Hypothalamus (tissue), 51 donors: ENCODE data around the gene VEGFA.
A peak's percentile ranks its signal among the peaks of the same experiment; 100 is the strongest.

Experiments
- DNase-seq, 51 donors: peaks; one replicate each; lab custom pipeline; 2025; lab: John Stamatoyannopoulos, UW

Gene VEGFA

DNA sequence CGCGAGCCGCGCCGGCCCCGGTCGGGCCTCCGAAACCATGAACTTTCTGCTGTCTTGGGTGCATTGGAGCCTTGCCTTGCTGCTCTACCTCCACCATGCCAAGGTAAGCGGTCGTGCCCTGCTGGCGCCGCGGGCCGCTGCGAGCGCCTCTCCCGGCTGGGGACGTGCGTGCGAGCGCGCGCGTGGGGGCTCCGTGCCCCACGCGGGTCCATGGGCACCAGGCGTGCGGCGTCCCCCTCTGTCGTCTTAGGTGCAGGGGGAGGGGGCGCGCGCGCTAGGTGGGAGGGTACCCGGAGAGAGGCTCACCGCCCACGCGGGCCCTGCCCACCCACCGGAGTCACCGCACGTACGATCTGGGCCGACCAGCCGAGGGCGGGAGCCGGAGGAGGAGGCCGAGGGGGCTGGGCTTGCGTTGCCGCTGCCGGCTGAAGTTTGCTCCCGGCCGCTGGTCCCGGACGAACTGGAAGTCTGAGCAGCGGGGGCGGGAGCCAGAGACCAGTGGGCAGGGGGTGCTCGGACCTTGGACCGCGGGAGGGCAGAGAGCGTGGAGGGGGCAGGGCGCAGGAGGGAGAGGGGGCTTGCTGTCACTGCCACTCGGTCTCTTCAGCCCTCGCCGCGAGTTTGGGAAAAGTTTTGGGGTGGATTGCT lies 1.3 kb downstream of the VEGFA start:
- peak in 31 of 51 donors; percentile 26 to 83 (median 47) for DNase-seq

DNA sequence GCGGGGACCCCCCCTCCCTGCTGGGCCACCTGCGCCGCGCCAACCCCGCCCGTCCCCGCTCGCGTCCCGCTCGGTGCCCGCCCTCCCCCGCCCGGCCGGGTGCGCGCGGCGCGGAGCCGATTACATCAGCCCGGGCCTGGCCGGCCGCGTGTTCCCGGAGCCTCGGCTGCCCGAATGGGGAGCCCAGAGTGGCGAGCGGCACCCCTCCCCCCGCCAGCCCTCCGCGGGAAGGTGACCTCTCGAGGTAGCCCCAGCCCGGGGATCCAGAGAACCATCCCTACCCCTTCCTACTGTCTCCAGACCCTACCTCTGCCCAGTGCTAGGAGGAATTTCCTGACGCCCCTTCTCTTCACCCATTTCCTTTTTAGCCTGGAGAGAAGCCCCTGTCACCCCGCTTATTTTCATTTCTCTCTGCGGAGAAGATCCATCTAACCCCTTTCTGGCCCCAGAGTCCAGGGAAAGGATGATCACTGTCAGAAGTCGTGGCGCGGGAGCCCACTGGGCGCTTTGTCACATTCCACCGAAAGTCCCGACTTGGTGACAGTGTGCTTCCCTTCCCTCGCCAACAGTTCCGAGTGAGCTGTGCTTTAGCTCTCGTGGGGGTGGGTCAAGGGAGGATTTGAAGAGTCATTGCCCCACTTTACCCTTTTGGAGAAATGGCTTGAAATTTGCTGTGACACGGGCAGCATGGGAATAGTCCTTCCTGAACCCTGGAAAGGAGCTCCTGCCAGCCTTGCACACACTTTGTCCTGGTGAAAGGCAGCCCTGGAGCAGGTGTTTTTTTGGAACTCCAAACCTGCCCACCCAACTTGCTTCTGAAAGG lies 2.1 kb downstream of the VEGFA start:
- DNase-seq, result peak in 39 of 51 donors; percentile 22 to 83 (median 57)

DNA sequence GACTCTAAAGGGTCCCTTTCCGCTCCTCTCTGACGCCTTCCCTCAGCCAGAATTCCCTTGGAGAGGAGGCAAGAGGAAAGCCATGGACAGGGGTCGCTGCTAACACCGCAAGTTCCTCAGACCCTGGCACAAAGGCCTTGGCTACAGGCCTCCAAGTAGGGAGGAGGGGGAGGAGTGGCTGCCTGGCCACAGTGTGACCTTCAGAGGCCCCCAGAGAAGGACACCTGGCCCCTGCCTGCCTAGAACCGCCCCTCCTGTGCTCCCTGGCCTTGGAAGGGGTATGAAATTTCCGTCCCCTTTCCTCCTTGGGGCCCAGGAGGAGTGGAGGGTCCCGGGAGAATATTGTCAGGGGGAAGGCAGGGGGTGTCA lies 2.7 kb downstream of the VEGFA start:
- peak in 19 of 51 donors; percentile 9 to 48 (median 29) for DNase-seq

DNA sequence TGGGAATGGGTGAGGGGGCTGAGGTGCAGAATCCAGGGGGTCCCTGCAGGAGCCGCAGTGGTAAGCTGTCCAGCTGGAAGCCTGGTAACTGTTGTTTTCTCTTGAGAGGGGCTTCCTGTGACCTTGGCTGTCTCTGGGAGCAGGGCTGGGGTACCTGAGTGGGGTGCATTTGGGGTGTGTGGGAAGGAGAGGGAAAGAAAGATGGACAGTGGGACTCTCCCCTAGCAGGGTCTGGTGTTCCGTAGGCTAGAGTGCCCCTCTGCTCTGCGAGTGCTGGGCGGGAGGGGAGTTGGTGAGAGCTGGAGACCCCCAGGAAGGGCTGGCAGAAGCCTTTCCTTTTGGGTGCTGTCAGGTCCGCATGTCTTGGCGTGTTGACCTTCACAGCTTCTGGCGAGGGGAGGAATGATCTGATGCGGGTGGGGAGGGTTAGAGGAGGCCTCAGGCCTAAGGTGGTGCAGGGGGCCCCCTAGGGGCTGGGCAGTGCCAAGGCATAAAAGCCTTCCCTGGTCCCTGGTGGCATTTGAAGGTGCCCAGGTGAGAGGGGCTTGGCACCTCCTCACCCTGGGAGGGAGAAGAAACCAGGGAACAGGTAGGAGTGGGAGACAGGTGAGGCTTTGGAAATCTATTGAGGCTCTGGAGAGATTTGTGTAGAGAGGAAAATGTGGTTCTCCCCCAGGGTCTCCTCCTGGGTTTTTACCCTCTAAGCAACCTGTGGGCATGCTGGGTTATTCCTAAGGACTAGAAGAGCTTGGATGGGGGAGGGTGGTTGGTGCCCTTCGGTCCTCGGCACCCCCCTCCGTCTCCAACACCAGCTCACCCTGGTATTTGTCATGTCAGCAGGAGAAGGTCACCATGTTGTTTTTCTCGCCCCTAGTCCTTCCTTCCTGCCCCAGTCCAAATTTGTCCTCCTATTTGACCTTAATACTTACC lies 3.3 kb downstream of the VEGFA start:
- DNase-seq, result peak in 7 of 51 donors; percentile 10 to 37 (median 12)

DNA sequence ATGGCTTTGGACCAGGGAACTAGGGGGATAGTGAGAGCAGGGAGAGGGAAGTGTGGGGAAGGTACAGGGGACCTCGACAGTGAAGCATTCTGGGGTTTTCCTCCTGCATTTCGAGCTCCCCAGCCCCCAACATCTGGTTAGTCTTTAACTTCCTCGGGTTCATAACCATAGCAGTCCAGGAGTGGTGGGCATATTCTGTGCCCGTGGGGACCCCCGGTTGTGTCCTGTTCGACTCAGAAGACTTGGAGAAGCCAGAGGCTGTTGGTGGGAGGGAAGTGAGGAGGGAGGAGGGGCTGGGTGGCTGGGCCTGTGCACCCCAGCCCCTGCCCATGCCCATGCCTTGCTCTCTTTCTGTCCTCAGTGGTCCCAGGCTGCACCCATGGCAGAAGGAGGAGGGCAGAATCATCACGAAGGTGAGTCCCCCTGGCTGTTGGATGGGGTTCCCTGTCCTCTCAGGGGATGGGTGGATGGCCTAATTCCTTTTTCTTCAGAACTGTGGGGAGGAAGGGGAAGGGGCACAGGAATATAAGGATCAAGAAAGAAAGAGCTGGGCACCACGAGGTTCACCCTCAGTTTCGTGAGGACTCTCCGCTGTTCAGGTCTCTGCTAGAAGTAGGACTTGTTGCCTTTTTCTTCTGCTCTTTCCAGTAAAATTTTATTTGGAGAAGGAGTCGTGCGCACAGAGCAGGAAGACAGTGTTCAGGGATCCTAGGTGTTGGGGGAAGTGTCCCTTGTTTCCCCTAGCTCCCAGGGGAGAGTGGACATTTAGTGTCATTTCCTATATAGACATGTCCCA lies 4.2 kb downstream of the VEGFA start:
- no peak for DNase-seq

DNA sequence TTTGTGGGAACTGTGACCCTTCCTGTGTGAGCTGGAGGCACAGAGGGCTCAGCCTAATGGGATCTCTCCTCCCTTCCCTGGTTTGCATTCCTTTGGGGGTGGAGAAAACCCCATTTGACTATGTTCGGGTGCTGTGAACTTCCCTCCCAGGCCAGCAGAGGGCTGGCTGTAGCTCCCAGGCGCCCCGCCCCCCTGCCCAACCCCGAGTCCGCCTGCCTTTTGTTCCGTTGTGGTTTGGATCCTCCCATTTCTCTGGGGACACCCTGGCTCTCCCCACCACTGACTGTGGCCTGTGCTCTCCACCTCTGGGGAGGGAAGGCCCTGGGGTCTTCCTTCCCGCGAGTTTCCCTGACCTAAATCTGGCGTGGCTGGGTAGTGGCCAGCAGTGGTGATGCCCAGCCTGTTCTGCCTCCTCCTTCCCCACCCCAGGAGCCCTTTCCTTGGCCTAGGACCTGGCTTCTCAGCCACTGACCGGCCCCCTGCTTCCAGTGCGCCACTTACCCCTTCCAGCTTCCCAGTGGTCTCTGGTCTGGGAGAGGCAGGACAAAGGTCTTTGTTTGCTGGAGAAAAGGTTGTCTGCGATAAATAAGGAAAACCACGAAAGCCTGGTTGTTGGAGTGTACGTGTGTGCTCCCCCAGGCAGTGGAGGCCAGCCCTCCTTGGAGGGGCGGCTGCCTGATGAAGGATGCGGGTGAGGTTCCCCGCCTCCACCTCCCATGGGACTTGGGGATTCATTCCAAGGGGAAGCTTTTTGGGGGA lies 4.9 kb downstream of the VEGFA start:
- peak in 40 of 51 donors; percentile 7 to 69 (median 36) for DNase-seq

DNA sequence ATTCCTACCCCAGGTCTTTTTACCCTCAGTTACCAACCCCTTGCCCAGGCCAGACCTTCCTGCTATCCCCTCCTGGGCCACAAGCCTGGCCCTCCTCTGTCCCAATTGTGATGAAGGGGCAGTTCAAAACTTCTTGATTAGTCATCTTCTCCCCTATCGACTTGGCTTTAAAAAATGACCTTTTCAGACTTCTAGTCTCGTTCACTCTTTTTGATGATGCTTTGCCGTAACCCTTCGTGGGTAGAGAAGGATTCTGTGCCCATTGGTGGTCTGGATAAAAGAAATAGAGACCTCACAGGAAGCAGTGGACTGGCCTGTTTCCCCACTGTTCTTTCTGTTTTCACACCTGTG lies 5.5 kb downstream of the VEGFA start:
- DNase-seq, result no peak

DNA sequence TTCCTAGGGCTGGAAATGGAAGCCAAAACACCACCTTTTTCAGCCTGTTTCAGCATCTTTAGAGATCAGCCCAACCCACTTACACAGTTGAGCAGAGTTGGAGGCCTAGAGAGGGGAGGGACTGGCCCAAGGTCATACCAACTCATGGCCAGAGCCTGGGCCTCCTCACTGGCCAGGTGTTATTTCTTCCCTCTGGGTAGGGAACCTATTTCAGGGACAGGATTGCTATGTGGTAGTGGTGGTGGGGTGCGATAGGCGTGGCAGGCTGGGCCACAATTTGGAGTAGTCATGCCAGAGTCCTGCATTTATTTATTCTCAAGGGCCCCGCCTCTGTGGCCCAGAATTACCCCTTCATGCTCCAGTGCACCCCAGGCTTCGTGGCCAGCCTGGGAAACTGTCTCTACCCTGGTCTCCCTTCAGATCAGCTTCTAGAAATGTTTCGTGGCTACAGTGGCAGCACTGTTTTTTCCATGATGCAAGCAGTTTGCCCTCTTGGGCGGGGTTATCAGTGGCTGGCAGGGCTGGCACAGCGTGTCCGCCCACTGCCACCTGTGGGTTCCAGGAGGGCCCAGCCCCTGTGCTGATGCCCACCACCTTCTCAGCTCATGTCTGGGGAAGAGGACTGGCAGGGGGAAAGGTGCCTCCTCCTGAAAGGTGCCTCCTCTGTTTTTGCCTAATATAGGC lies 6.2 kb downstream of the VEGFA start:
- DNase-seq, result no peak

DNA sequence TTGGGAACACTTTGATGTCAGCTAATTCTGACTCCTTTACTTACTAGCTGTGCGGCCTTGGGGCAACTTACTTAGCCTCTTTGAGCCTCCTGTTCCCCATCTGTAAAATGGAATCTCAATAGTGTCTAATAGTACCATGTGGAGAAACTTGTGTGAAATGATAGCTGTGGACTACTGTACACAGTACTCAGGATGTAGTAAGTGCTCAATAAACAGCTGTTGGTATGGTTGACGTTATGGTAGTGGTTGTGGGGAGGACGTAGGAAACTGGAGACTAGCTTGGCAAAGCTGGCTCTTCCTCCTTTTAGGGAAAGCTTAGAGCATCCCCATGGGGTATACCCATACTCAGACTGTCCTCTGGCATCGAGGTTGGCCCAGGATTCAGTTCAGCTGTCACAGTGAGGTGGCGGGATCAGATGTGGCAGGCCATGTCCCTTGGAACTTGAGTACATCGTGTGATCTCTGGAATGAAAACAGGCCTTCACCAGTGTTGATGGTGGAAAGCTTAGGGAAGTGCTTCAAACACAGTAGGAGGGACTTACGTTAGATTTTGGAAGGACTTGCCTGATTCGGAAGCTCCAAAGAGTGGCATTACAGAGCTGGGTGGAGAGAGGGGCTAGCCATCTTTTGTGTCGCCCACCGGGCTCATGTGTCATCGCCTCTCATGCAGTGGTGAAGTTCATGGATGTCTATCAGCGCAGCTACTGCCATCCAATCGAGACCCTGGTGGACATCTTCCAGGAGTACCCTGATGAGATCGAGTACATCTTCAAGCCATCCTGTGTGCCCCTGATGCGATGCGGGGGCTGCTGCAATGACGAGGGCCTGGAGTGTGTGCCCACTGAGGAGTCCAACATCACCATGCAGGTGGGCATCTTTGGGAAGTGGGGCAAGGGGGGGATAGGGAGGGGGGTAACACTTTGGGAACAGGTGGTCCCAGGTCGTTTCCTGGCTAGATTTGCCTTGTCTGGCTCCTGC lies 7.1 kb downstream of the VEGFA start:
- peak in 1 of 51 donors; percentile 100 for DNase-seq

DNA sequence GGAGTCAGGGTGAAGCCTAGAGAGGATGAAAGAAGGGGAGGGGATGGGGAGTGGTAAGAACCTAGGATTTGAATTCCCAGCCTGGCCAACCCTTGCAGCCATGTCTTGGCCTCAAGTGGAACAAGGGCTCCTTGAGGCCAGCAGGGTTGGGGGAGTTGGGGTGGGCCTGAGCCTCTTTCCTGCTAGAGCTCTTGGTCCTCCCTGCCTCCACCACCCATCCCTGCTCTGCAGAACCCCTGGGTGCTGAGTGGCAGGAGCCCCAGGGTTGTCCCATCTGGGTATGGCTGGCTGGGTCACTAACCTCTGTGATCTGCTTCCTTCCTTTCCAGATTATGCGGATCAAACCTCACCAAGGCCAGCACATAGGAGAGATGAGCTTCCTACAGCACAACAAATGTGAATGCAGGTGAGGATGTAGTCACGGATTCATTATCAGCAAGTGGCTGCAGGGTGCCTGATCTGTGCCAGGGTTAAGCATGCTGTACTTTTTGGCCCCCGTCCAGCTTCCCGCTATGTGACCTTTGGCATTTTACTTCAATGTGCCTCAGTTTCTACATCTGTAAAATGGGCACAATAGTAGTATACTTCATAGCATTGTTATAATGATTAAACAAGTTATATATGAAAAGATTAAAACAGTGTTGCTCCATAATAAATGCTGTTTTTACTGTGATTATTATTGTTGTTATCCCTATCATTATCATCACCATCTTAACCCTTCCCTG lies 8.3 kb downstream of the VEGFA start:
- DNase-seq, result peak in 1 of 51 donors; percentile 20

DNA sequence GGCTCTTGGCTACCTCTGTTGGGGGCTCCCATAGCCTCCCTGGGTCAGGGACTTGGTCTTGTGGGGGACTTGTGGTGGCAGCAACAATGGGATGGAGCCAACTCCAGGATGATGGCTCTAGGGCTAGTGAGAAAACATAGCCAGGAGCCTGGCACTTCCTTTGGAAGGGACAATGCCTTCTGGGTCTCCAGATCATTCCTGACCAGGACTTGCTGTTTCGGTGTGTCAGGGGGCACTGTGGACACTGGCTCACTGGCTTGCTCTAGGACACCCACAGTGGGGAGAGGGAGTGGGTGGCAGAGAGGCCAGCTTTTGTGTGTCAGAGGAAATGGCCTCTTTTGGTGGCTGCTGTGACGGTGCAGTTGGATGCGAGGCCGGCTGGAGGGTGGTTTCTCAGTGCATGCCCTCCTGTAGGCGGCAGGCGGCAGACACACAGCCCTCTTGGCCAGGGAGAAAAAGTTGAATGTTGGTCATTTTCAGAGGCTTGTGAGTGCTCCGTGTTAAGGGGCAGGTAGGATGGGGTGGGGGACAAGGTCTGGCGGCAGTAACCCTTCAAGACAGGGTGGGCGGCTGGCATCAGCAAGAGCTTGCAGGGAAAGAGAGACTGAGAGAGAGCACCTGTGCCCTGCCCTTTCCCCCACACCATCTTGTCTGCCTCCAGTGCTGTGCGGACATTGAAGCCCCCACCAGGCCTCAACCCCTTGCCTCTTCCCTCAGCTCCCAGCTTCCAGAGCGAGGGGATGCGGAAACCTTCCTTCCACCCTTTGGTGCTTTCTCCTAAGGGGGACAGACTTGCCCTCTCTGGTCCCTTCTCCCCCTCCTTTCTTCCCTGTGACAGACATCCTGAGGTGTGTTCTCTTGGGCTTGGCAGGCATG lies 9.2 kb downstream of the VEGFA start:
- DNase-seq, result no peak

DNA sequence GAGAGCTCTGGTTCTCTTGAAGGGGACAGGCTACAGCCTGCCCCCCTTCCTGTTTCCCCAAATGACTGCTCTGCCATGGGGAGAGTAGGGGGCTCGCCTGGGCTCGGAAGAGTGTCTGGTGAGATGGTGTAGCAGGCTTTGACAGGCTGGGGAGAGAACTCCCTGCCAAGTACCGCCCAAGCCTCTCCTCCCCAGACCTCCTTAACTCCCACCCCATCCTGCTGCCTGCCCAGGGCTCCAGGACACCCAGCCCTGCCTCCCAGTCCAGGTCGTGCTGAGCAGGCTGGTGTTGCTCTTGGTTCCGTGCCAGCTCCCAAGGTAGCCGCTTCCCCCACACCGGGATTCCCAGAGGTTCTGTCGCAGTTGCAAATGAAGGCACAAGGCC lies 9.8 kb downstream of the VEGFA start:
- no peak for DNase-seq

DNA sequence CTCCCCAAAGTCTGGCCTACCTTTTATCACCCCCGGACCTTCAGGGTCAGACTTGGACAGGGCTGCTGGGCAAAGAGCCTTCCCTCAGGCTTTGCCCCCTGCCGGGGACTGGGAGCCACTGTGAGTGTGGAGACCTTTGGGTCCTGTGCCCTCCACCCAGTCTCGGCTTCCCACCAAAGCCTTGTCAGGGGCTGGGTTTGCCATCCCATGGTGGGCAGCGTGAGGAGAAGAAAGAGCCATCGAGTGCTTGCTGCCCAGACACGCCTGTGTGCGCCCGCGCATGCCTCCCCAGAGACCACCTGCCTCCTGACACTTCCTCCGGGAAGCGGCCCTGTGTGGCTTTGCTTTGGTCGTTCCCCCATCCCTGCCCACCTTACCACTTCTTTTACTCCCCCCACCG lies 10.3 kb downstream of the VEGFA start:
- peak in 1 of 51 donors; percentile 56 for DNase-seq

DNA sequence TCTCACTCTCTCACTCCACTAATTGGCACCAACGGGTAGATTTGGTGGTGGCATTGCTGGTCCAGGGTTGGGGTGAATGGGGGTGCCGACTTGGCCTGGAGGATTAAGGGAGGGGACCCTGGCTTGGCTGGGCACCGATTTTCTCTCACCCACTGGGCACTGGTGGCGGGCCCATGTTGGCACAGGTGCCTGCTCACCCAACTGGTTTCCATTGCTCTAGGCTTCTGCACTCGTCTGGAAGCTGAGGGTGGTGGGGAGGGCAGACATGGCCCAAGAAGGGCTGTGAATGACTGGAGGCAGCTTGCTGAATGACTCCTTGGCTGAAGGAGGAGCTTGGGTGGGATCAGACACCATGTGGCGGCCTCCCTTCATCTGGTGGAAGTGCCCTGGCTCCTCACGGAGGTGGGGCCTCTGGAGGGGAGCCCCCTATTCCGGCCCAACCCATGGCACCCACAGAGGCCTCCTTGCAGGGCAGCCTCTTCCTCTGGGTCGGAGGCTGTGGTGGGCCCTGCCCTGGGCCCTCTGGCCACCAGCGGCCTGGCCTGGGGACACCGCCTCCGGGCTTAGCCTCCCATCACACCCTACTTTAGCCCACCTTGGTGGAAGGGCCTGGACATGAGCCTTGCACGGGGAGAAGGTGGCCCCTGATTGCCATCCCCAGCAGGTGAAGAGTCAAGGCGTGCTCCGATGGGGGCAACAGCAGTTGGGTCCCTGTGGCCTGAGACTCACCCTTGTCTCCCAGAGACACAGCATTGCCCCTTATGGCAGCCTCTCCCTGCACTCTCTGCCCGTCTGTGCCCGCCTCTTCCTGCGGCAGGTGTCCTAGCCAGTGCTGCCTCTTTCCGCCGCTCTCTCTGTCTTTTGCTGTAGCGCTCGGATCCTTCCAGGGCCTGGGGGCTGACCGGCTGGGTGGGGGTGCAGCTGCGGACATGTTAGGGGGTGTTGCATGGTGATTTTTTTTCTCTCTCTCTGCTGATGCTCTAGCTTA lies 11.2 kb downstream of the VEGFA start:
- no peak for DNase-seq
